Stimulated activated CD8-positive, alpha-beta memory T cell treated with anti-CD3 and anti-CD28 coated beads, Interleukin-4, amount 100 ng/mL, for 24 hours (primary cell): ENCODE measurements around the gene GNRH2.
"Not testable (repeated sequence)": the region's sequence is repeated elsewhere in the genome, so short reads cannot be mapped to it uniquely, and the experiment has no call there.

ENCODE experiments used
- DNase-seq: peaks from one replicate; pipeline ENCODE4 v3.0.0-alpha.2; 2020; ENCODE audit warnings: low read depth

GNRH2 gene

GRCh38 chr20:3043322-3043721, at the start of gene GNRH2:
Gene GNRH2, plus strand, starts transcription at chr20:3043622. Its CDS starts 793 bp downstream, at chr20:3044415.
- no peak for DNase-seq

DNA sequence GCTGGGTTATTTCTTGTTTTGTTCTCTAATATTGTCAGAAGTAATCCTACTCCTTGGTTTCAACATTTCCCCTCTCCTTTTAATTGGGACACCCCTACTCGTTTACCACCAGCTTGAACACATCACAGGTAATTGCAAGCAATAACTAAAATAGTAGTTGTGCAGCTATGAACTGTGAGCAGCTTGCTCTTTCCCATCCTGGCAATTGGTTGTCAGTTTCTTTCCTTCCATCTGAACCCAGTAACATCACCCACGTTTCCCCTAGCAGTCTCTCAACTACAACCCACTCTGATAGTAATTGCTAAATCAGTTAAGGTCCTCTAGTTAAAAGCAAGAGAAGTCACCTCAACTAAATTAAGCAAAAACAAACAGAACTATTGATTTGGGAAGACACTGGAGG, 47.6 kb upstream of the GNRH2 start:
- DNase-seq = no peak

GRCh38 chr20:2998728-2999127, 44.7 kb upstream of the GNRH2 start:
- DNase-seq = no peak

DNA sequence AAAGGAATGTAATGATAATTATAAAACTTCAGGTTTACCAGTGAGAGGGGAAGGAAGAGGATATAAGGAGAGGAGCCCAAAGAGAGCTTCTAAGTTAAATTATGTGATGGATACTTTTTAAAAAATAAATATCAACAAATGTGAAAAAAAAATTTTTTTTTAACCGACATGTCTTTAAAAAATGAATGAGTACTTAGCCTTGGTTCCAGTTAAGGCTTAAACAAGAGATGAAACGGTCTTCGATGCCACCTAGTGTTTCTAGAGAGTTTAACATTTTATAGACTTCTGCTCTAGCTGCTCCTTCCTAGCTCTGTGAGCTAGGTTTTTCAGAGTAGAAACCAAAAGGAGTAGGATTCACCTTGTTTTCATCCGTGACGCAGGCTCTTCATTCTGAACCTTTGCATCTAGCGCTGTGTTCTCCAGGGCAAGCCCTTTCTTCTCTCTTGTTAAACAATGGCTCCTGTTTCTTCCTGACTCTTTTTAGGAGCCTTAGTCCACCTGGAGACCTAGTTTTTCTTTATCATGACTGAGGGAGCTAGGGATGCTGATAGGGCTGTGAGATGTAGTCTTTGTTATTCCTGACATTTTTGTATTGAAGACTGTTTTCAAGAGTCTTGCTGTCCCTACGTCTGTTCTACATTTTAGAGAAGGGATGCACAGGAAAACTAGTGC, 42.4 kb upstream of the GNRH2 start:
- no peak for DNase-seq

DNA sequence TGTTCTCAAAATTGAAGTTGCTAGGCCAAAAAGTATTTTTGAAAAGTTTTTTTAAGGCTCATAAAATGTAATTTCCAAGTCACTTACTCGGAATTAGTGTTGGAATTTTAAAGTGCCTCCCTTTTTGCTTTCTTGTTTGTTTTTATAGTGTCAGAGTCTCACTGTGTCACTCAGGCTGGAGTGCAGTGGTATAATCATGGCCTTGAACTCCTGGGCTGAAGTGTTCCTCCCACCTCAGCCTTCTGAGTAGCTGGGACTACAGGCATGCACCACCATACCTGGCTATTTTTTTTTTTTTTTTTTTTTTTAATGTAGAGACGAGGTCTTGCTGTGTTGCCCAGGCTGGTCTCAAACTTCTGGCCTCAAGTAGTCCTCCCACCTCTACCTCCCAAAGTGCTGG, 40.0 kb upstream of the GNRH2 start:
- no peak for DNase-seq

DNA sequence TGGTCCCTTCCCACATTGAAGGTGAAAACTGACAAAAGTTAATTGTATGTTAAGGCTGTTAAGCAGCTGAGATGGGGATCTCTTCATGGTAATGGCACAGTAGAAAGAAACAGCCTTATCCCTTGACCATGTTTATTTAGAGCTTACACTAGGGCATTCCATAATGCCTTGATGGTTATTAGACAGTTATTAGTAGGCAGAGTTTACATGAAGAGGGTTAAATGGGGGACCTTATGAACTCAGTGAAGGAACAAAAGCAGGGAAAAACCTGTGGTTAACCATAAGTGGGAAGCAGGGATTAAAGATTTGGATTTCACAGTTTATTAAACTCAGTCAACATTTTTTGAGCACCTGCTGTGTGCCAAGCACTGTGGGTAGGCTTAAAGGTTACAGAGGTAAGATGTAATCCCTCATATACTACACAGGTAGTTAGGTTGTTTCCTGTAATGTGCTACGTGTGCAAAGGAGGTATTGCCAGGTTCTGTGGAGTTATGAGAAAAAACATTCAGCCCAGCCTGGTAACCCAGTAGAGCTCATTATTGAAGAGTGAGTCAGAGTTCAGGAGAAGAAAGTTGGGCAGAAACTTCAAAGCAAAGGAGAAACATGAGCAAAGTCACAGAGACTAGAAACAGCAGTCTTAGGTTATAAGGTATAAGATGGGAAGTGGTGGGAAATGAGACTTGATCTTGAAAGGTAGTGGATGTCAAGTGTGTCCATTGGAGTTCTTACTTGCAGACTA, 32.3 kb upstream of the GNRH2 start:
- no peak for DNase-seq

DNA sequence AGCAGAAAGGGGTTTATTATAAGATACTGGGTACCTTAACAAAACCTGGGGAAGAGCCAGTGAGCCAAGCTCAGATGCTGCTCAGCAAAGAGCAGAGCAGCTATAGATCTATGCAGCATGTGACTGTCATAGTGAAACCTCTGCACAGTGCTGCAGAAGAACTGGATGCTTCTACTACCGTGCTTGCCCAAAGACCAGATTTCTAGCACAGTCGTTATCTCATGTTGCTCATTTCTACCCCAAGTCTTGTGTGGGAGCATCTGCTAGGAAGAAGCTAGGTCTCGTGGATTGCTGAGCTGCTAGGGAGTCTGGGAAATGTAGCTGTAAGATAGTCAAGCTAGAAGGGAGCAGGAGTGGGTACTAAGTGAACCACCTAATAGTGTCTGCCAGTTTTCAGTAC, 31.7 kb upstream of the GNRH2 start:
- DNase-seq = no peak

DNA sequence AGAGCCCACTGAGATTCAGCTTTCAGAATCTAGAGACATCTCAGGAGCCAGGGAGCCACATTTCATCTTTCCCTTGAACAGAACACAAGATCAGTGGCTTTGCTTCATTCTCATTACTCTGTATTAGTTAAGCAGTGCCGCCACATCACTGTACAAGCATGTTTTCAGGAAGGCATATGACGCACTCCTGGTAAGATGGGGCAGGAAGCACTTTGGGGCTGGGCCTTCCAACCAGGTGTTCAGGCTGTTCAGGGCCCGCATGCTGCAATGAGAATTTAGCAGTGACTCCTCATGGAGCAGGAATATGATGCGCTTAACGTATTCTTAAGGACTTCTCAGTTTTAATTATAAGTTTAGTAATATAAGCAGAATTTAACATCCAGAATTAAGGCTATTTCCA, 29.7 kb upstream of the GNRH2 start:
- no peak for DNase-seq

DNA sequence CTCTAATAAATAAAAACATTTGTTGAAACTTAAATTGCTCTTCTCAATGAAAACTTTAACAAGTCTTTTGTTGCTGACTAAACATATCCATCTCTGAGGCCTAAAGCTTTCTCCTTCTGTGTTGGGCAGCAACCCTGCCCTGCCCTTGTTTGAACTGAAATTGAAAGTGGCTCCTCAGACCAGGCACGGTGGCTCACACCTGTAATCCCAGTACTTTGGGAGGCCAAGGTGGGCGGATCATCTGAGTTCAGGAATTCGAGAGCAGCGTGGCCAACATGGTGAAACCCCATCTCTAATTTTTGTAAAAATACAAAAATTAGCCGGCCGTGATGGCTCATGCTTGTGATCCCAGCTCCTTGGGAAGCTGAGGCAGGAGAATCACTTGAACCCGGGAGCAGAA, 29.2 kb upstream of the GNRH2 start:
- DNase-seq = no peak

GRCh38 chr20:3014662-3015061, 28.8 kb upstream of the GNRH2 start:
- no peak for DNase-seq

GRCh38 chr20:3015302-3015701, 28.1 kb upstream of the GNRH2 start:
- not testable (repeated sequence) for DNase-seq

DNA sequence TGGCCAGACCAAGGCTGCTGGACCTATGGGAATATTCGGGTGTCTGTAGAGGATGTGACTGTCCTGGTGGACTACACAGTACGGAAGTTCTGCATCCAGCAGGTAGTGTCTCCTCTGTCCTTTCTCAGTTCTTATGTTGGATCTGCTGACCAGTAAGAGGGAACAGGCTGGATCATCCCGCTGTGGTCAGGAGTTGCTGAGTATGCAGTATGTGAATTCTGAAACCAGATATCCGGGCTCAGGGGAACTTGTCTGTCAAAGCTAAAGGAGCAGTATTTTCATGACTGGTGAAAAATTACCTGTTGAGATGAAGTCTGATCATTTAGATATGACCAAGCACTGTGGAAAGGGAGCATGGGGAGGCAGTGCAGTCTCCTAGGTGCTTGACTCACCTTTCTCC, 22.1 kb upstream of the GNRH2 start:
- no peak for DNase-seq

DNA sequence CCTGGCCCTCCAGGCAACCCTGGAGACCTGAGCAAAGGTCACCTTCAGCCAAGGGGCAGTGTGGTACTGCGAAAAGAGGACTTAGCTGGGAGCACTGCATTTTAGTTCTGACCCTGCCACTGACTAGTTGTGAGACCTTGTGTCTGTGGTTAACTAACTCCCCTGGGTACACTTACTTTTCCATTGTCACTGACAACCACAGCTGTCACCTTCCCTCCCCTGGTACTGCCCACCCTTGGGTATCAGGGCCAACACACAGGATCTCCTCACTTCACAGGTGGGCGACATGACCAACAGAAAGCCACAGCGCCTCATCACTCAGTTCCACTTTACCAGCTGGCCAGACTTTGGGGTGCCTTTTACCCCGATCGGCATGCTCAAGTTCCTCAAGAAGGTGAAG, 21.6 kb upstream of the GNRH2 start:
- DNase-seq = no peak

GRCh38 chr20:3022559-3023490, 20.6 kb upstream of the GNRH2 start:
- not testable (repeated sequence) for DNase-seq

- no peak for DNase-seq
Observed at GRCh38 chr20:3027987-3028386, 15.4 kb upstream of the GNRH2 start.

DNA sequence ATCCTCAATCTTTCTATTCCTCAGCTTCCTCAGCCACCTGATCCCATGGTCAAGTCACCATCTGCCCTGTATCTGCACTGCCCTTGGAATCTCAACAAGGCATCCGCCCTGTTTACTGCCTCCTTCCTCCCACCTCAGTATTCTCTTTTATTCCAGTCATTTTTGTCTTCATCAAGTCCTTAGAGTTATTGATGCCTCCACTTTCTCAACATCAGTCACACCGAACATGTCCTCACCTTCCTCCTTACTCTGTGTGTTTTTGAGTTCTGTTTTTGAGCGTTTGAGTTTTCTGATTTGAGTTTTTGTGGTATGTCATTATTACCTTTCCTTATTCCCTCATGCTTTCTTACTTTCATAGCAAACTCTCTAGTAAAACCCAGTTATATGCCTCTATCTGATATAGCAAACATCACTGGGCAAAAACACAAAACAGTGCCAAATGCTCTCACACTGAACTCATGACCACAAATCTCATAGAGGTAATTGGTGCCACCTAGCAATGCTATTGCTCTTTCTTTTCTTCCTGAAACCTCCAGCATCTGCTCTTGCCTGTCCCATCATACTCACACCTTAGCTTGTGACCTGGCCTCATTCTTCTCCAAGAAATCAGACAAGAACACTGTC, 11.8 kb upstream of the GNRH2 start:
- no peak for DNase-seq

GRCh38 chr20:3032624-3033023, 10.8 kb upstream of the GNRH2 start:
- no peak for DNase-seq

GRCh38 chr20:3037654-3038053, 5.8 kb upstream of the GNRH2 start:
- DNase-seq = no peak

GRCh38 chr20:3038454-3038853, 5.0 kb upstream of the GNRH2 start:
- no peak for DNase-seq

GRCh38 chr20:3039426-3039825, 4.0 kb upstream of the GNRH2 start:
- no peak for DNase-seq

DNA sequence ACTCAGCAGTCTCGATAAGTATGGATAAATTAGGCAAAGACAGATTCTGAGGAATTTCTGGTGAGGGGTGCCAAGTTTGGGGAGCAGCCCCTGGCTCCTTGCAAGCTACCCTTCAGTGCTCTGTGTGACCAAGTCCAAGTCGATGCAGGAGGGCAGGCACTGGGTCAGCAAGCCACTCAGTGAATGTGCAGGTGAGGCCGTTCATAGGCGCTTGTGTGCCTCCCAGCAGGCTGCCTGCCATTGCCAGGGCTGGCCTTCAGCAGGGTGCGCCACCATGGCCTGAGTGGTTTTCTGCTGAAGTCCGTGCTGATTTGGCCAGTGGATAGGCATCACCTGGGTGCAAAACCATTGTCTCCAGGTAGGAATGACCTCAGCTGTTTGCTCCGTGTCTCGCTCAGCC, 3.3 kb upstream of the GNRH2 start:
- no peak for DNase-seq

DNA sequence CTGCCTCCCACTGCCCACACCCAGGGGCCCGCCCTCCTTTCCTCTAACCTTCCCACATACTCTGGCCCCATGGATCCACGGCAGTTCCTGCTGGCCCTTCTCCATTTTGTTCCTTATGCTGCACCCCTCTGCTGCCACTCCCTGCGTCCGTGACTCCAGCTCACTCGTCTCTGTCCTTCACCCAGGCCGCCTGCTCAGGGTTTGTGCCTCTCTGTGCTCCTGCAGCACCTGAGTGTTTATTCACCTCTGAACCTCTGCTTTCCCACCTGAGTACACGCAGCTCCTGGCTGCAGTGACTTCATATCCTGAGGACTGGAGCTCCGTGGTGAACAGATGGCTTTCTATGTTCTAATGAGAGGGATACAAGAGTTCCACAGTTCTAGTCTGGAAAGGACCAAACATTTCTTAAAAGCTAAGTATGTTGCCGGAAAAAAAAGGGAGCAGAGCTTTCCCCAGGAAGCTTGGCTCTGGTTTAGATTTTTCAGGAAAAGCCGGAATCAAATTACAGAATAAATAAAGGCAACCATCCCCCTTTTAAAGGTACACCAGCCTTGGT, 1.5 kb upstream of the GNRH2 start:
- no peak for DNase-seq
